SK-N-SH (cell line): ENCODE results near the gene C12orf57.

Experiments
- MXI1 ChIP-seq: IDR thresholded peaks from 2 replicates; pipeline ENCODE4 v1.6.1; 2012; ENCODE audit warnings: mild to moderate bottlenecking, low read depth, low read length, improper control_type of control experiment
- POLR2AphosphoS5 ChIP-seq: IDR thresholded peaks from 2 replicates; pipeline ENCODE4 v1.6.1; 2012; ENCODE audit warnings: low read depth, low read length
- TF ChIP-seq, protein P1 (sequence below): fragments of 200-600 bp; sonication (generic); IDR thresholded peaks from 2 replicates; pipeline ENCODE4 v1.6.1; 2017; ENCODE audit warnings: antibody characterized with exemption, mild to moderate bottlenecking, moderate library complexity

DNA sequence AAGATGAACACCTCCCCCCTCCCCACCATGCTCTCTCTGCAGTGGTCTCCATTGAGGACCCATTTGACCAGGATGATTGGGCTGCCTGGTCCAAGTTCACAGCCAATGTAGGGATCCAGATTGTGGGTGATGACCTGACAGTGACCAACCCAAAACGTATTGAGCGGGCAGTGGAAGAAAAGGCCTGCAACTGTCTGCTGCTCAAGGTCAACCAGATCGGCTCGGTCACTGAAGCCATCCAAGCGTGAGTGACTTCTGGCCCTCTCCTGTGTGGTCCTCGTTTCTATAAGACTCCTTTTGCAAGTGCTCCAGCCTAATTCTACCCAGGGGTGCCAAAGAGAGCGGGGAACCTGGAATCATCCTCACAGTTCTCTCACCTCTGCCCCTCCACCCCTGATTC lies 22.3 kb upstream of the C12orf57 start:
- TF ChIP-seq, protein P1, sequence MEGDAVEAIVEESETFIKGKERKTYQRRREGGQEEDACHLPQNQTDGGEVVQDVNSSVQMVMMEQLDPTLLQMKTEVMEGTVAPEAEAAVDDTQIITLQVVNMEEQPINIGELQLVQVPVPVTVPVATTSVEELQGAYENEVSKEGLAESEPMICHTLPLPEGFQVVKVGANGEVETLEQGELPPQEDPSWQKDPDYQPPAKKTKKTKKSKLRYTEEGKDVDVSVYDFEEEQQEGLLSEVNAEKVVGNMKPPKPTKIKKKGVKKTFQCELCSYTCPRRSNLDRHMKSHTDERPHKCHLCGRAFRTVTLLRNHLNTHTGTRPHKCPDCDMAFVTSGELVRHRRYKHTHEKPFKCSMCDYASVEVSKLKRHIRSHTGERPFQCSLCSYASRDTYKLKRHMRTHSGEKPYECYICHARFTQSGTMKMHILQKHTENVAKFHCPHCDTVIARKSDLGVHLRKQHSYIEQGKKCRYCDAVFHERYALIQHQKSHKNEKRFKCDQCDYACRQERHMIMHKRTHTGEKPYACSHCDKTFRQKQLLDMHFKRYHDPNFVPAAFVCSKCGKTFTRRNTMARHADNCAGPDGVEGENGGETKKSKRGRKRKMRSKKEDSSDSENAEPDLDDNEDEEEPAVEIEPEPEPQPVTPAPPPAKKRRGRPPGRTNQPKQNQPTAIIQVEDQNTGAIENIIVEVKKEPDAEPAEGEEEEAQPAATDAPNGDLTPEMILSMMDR: no peak
- TF ChIP-seq MXI1 (no peak), POLR2AphosphoS5 (no peak)
